Progenitor cell of endocrine pancreas (in vitro differentiated cells): ENCODE results near the gene ZNF521. TPM values are rescaled to one million over a fixed set of nuclear protein-coding genes. Genes with fewer than 3 reads are reported as not detected.

Source experiments
- DNase-seq: peaks from one replicate; pipeline ENCODE4 v3.0.0; 2021; ENCODE audit warnings: low spot score; ENCODE audit not compliant: unreplicated experiment
- H3K27ac Mint-ChIP-seq: 2 replicates; pipeline ENCODE4 v1.8.0; 2021; ENCODE audit warnings: mild to moderate bottlenecking, moderate library complexity, mixed read lengths
- H3K27me3 Mint-ChIP-seq: 2 replicates; pipeline ENCODE4 v1.8.0; 2021; ENCODE audit warnings: mixed read lengths
- H3K36me3 Mint-ChIP-seq: 2 replicates; pipeline ENCODE4 v1.8.0; 2022; ENCODE audit warnings: mixed read lengths; ENCODE audit not compliant: insufficient read depth
- H3K4me1 Mint-ChIP-seq: 2 replicates; pipeline ENCODE4 v1.8.0; 2021; ENCODE audit warnings: low read depth, mixed read lengths
- H3K4me3 Mint-ChIP-seq: 2 replicates; pipeline ENCODE4 v1.8.0; 2021; ENCODE audit warnings: low read depth, mild to moderate bottlenecking, moderate library complexity, mixed read lengths
- H3K9me3 Mint-ChIP-seq: 2 replicates; pipeline ENCODE4 v1.8.0; 2021; ENCODE audit warnings: low read depth, mixed read lengths
- total RNA-seq: library from RNA; stranded (reverse); gene quantifications from 2 replicates; pipeline ENCODE4 v1.2.1, GENCODE V29; 2021
- TF ChIP-seq, protein P1 (sequence below): fragments of 200-600 bp; sonication (generic); IDR thresholded peaks from one replicate; pipeline ENCODE4 v1.5.0; 2021; ENCODE audit warnings: antibody characterized with exemption, mild to moderate bottlenecking; ENCODE audit not compliant: unreplicated experiment

Gene ZNF521
- total RNA-seq, 1 donor from 2014 or later: 39.1 TPM

DNA sequence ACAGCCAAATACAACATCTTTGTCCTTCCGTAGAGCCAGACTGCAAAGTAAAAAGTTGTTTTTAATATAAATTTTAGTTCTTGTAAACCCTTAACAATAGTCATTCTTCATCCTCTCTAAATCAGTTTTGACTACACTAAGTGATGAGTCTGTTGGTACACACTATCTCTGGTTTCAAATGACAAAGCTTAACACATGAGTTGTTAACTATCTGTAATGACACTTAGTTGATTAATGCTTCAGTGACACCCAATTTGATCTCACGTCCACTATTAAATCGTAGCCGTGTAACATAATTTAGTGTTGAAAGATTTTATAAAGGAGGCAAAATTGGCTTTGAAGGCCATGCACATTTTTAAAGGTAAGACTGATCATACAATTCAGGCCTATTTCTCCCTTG, 181.6 kb downstream of the ZNF521 start:
- H3K36me3 Mint-ChIP-seq: peaks cover 2% of the 10 kb centered on the region
- H3K27me3 Mint-ChIP-seq: no peaks in the 10 kb centered on the region
- TF ChIP-seq, protein P1, sequence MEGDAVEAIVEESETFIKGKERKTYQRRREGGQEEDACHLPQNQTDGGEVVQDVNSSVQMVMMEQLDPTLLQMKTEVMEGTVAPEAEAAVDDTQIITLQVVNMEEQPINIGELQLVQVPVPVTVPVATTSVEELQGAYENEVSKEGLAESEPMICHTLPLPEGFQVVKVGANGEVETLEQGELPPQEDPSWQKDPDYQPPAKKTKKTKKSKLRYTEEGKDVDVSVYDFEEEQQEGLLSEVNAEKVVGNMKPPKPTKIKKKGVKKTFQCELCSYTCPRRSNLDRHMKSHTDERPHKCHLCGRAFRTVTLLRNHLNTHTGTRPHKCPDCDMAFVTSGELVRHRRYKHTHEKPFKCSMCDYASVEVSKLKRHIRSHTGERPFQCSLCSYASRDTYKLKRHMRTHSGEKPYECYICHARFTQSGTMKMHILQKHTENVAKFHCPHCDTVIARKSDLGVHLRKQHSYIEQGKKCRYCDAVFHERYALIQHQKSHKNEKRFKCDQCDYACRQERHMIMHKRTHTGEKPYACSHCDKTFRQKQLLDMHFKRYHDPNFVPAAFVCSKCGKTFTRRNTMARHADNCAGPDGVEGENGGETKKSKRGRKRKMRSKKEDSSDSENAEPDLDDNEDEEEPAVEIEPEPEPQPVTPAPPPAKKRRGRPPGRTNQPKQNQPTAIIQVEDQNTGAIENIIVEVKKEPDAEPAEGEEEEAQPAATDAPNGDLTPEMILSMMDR: no peak
- no peak overlapping the region for H3K4me3 Mint-ChIP-seq
- H3K4me1 Mint-ChIP-seq: no peaks in the 10 kb centered on the region
- no peaks in the 10 kb centered on the region for H3K9me3 Mint-ChIP-seq
- H3K27ac Mint-ChIP-seq: no peak overlapping the region
- DNase-seq: no peak

GRCh38 chr18:25169701-25170100, 182.3 kb downstream of the ZNF521 start:
- no peak for DNase-seq
- no peak overlapping the region for H3K4me3 Mint-ChIP-seq
- no peaks in the 10 kb centered on the region for H3K9me3 Mint-ChIP-seq
- H3K4me1 Mint-ChIP-seq: no peaks in the 10 kb centered on the region
- peaks cover 2% of the 10 kb centered on the region for H3K36me3 Mint-ChIP-seq
- H3K27ac Mint-ChIP-seq: no peak overlapping the region
- TF ChIP-seq, protein P1: no peak
- H3K27me3 Mint-ChIP-seq: no peaks in the 10 kb centered on the region

GRCh38 chr18:25167612-25168410, 184.2 kb downstream of the ZNF521 start:
- Mint-ChIP-seq H3K36me3 (peaks cover 2% of the 10 kb centered on the region), H3K27ac (no peak overlapping the region)
- no peak for DNase-seq

GRCh38 chr18:25166113-25166512, 185.9 kb downstream of the ZNF521 start:
- no peaks in the 10 kb centered on the region for H3K9me3 Mint-ChIP-seq
- TF ChIP-seq, protein P1: no peak
- H3K4me1 Mint-ChIP-seq: peaks cover 8% of the 10 kb centered on the region
- H3K36me3 Mint-ChIP-seq: peaks cover 2% of the 10 kb centered on the region
- no peak for DNase-seq
- no peaks in the 10 kb centered on the region for H3K27me3 Mint-ChIP-seq
- H3K27ac Mint-ChIP-seq: no peak overlapping the region
- H3K4me3 Mint-ChIP-seq: no peak overlapping the region

More at GRCh38 chr18:25167612-25168410, 184.2 kb downstream of the ZNF521 start:
- TF ChIP-seq, protein P1: no peak
- Mint-ChIP-seq H3K9me3 (no peaks in the 10 kb centered on the region), H3K4me3 (no peak overlapping the region), H3K27me3 (no peaks in the 10 kb centered on the region), H3K4me1 (peaks cover 8% of the 10 kb centered on the region)

DNA sequence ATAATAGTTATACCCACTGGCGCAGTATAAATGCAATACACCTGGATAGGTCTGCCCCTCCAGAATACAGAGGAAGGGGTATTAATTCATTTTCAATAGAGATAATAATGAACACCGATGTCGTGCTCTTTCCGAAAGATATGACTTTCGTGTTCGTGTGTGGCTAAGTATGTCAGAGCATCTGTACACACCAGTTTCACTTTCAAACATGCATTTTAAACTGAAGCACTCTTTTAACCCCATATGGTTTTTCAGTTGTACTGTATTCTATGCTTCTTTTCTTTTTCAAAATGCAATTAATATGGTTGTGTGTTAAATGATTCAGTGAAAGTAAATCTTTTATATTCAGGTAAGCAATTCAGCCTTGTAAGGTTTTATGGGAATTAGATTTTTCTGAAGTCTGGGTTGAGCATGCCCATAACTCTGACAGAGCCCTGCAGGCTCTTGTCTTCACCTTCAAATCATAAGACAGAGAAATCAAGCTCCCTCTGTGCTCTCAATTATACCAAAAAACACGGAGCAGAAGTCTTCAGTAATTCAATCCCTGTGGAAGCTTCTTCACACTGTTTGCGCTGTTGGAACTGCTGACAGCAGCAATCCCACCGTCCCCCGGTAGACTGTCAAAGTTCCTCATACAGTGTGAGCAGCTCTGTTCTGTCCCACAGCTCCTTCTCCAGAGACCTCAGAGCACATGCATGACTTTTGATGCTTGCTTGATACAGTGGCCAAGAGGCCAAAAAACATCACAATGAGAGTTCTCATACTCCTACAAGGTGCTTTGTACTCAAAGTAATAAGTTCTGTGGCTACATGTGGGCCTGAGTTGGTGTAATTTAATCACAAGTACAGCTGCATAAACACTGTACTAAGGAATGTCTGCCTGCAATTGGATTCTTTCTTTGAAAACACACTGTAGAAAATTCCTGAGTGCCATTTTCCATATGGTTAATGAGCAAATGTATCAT, 186.8 kb downstream of the ZNF521 start:
- H3K36me3 Mint-ChIP-seq: peaks cover 2% of the 10 kb centered on the region
- no peak for DNase-seq
- no peak overlapping the region for H3K27ac Mint-ChIP-seq

More for the DNA sequence above, 186.8 kb downstream of the ZNF521 start:
- no peaks in the 10 kb centered on the region for H3K9me3 Mint-ChIP-seq
- no peak overlapping the region for H3K4me3 Mint-ChIP-seq
- peaks cover 8% of the 10 kb centered on the region for H3K4me1 Mint-ChIP-seq
- no peaks in the 10 kb centered on the region for H3K27me3 Mint-ChIP-seq
- TF ChIP-seq, protein P1: no peak
